ENCODE results near the gene RAVER1.

RAVER1 gene

GRCh38 chr19:10315335-10316214 lies 17.8 kb downstream of the RAVER1 start, which contains the start of gene FDX2 (continued):
- TF ChIP-seq ZNF513 (tag by site-specific recombination; IDR thresholded peaks at IDR 0.05) (no peak), ZNF624 (tag by site-specific recombination; IDR thresholded peaks at IDR 0.05) (no peak), ZNF777 (tag by site-specific recombination; IDR thresholded peaks at IDR 0.05; ENCODE audit: borderline replicate concordance) (no peak), ZNF701 (tag by site-specific recombination; IDR thresholded peaks at IDR 0.05) (no peak), ZNF433 (tag by site-specific recombination; IDR thresholded peaks at IDR 0.05; ENCODE audit: low read depth) (no peak), ZNF596 (tag by site-specific recombination; IDR thresholded peaks at IDR 0.05) (no peak), ZNF664 (tag by site-specific recombination; IDR thresholded peaks at IDR 0.05) (0 out of 2 replicates have a peak, but pooled peaks have one; percentile 29), SP7 (tag by site-specific recombination; IDR thresholded peaks at IDR 0.05) (peak; percentile 80), ZNF202 (tag by site-specific recombination; IDR thresholded peaks at IDR 0.05; ENCODE audit: borderline replicate concordance) (no peak), ZNF302 (tag by site-specific recombination; IDR thresholded peaks at IDR 0.05; ENCODE audit: low read depth) (no peak), PBX3 (CRISPR knock-in tag; IDR thresholded peaks at IDR 0.05) (no peak), ZNF335 (tag by site-specific recombination; conservative IDR thresholded peaks at IDR 0.05) (peak; percentile 79), REPIN1 (tag by site-specific recombination; IDR thresholded peaks at IDR 0.05; ENCODE audit: low read depth) (no peak), ZNF626 (tag by site-specific recombination; IDR thresholded peaks at IDR 0.05) (no peak), KLF8 (tag by site-specific recombination; IDR thresholded peaks at IDR 0.05) (peak; percentile 63; the same call in 1 of the 2 replicates), ZNF214 (tag by site-specific recombination; IDR thresholded peaks at IDR 0.05; ENCODE audit: borderline replicate concordance) (no peak), MEIS1 (CRISPR knock-in tag; IDR thresholded peaks at IDR 0.05; ENCODE audit: borderline replicate concordance) (no peak), ZNF544 (tag by site-specific recombination; IDR thresholded peaks at IDR 0.05) (no peak), YY1 (tag by site-specific recombination; IDR thresholded peaks at IDR 0.05) (peak; percentile 96), ZNF571 (tag by site-specific recombination; IDR thresholded peaks at IDR 0.05) (no peak), ZNF184 (tag by site-specific recombination; IDR thresholded peaks at IDR 0.05) (no peak), ZBTB17 (tag by site-specific recombination; IDR thresholded peaks at IDR 0.05) (peak; percentile 98), ZFP3 (tag by site-specific recombination; IDR thresholded peaks at IDR 0.05; ENCODE audit: low read depth) (no peak), ZNF366 (tag by site-specific recombination; conservative IDR thresholded peaks at IDR 0.05) (no peak)

GRCh38 chr19:10309423-10309822 lies 23.9 kb downstream of the RAVER1 start, which contains the start of gene ZGLP1:
ZGLP1 (minus strand) TSS chr19:10309815.
- POLR2A ChIA-PET: interaction anchor here (0.7 kb wide), 1 partner anchor 40 kb away, joined by 3 read pairs; no protein-coding TSS in a partner anchor
- CTCF ChIA-PET: interaction anchor here (0.9 kb wide), 1 partner anchor 79 kb away, joined by 4 read pairs; no protein-coding TSS in a partner anchor
- H3K4me3 ChIP-seq (ENCODE audit: low read depth, low read length): no peak within 1 kb of the TSS
- H3K27ac ChIP-seq (ENCODE audit: extremely low read depth, low read depth, low read length): no peak within 1 kb of the TSS
- H3K4me1 ChIP-seq (ENCODE audit: control insufficient read depth, insufficient read depth, low read length): no peaks in the 10 kb centered on the region
- H3K9me3 ChIP-seq (ENCODE audit: control insufficient read depth, insufficient read depth, low read depth, low read length): no peaks in the 10 kb centered on the region
- H3K36me3 ChIP-seq (ENCODE audit: control insufficient read depth in 2 of 2, insufficient read depth in 1 of 2, low read length in 2 of 2): peaks cover 0 to 58% of the 10 kb centered on the region in 2 experiments; a peak in 2 of 3 replicates
- TF ChIP-seq SCRT1 (tag by site-specific recombination; IDR thresholded peaks at IDR 0.05; ENCODE audit: borderline replicate concordance): no peak
- no peak for TF ChIP-seq ZNF404 (tag by site-specific recombination; IDR thresholded peaks at IDR 0.05)
- no peak for TF ChIP-seq ZNF10 (tag by site-specific recombination; IDR thresholded peaks at IDR 0.05)
- TF ChIP-seq ZNF600 (tag by site-specific recombination; IDR thresholded peaks at IDR 0.05): no peak
- TF ChIP-seq ZBTB44 (tag by site-specific recombination; IDR thresholded peaks at IDR 0.05): no peak
- no peak for TF ChIP-seq ZBTB8A (tag by site-specific recombination; IDR thresholded peaks at IDR 0.05)
- no peak for TF ChIP-seq ZNF221 (tag by site-specific recombination; IDR thresholded peaks at IDR 0.05; ENCODE audit: borderline replicate concordance)
- no peak for TF ChIP-seq PATZ1 (tag by site-specific recombination; IDR thresholded peaks at IDR 0.05)

Measured in HEK293 (cell line).